ENCODE measurements around the gene CPEB3. TPM values are rescaled to one million over a fixed set of nuclear protein-coding genes. Genes with fewer than 3 reads are reported as not detected.

Gene CPEB3
- total and polyA plus RNA-seq, 12 donors: 1.6 to 13.4 (median 6.1) TPM

DNA sequence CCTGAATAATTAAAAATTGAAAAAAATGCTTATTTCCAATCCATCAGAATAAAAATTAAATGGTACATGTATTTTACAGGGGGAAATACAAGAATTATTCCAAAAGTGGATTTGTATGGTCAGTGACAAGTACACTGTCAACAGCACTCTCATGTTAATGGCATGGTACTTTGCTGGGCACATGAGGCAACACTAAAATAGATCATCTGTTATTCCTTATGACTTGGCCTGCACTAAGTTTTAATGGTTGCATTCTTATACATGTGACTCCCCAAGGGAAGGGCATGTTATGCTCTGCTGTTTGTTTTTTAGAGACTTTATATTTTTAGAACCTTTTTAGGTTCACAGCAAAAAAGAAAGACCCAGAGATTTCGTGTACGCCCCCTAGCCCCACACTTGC lies 128.3 kb downstream of the CPEB3 start:
- WGBS, 4 donors: 93 to 96% (median 93%) methylated on average over 2 of the region's 2 CpGs
- no peaks in the 10 kb centered on the region for H3K27me3 ChIP-seq
- peaks cover 0 to 1% of the 10 kb centered on the region in 2 donors for H3K4me1 ChIP-seq (replicated peaks in 1 of 2)
- intact Hi-C loops (cut with DNase I): no loop called here
- TF ChIP-seq POLR2A (IDR thresholded peaks at IDR 0.05): no peak
- TF ChIP-seq, protein P1, sequence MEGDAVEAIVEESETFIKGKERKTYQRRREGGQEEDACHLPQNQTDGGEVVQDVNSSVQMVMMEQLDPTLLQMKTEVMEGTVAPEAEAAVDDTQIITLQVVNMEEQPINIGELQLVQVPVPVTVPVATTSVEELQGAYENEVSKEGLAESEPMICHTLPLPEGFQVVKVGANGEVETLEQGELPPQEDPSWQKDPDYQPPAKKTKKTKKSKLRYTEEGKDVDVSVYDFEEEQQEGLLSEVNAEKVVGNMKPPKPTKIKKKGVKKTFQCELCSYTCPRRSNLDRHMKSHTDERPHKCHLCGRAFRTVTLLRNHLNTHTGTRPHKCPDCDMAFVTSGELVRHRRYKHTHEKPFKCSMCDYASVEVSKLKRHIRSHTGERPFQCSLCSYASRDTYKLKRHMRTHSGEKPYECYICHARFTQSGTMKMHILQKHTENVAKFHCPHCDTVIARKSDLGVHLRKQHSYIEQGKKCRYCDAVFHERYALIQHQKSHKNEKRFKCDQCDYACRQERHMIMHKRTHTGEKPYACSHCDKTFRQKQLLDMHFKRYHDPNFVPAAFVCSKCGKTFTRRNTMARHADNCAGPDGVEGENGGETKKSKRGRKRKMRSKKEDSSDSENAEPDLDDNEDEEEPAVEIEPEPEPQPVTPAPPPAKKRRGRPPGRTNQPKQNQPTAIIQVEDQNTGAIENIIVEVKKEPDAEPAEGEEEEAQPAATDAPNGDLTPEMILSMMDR (IDR thresholded peaks at IDR 0.05): no peak
- no peak overlapping the region for H3K4me3 ChIP-seq
- H3K27ac ChIP-seq: no peak overlapping the region
- no peak for DNase-seq
- no peaks in the 10 kb centered on the region for H3K36me3 ChIP-seq (replicated peaks in 1 of 2)
- H3K9me3 ChIP-seq (replicated peaks in 1 of 3): no peaks in the 10 kb centered on the region

DNA sequence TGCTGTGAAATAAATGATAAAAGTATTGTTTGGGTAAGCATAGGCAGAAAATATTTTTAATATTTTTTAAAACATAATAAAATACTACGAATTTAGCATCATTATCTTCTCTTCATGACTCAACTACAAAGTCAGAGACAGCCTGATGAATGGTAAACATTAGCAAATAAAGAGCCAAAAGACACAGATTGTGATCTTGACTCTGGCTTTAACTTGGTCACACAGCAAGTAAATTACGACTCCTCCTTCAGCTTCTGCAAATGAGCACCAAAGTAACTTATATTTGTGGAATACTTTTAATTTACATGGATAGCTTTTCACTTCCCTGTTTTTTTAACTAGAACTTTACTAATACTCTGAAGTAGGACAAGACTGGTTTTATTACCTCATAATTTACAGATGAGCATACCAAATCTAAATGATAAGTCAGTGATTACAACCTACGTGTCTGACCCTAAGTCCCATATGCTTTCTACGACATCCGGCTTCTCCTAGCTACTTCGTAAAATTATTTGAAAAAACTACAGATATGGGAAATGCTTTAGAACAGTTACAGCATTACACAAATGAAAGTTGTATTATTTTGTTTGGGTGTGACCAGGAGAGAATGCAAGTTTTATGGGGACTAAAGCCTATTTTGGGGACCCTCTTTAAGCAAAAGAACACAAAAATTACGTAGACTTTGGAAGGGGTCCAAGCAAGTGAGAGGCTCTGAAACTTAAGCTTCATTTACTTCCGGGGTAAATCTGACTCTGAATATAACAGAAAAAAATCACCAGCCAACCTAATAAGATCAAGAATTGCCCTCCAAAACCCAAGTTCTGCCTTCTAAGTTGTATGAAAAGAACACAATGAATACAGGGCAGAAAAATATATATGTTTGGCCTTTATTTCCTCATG lies 133.8 kb downstream of the CPEB3 start:
- no peak for TF ChIP-seq POLR2A (IDR thresholded peaks at IDR 0.05)
- H3K9me3 ChIP-seq (replicated peaks in 1 of 3): no peaks in the 10 kb centered on the region
- peaks cover 11 to 26% of the 10 kb centered on the region in 2 donors for H3K4me1 ChIP-seq (replicated peaks in 1 of 2)
- peak overlapping the region in 1 of 5 donors; percentile 22 for H3K27ac ChIP-seq
- H3K27me3 ChIP-seq: no peaks in the 10 kb centered on the region
- no peak overlapping the region for H3K4me3 ChIP-seq
- no peaks in the 10 kb centered on the region for H3K36me3 ChIP-seq (replicated peaks in 1 of 2)
- no peak for DNase-seq
- intact Hi-C loops (cut with DNase I): loop anchor here in 1 of 2 donors (10.0 kb wide), 1 partner anchor 68 kb away; no protein-coding TSS in a partner anchor
- WGBS, 4 donors: 55 to 66% (median 60%) methylated on average over 8 of the region's 8 CpGs

DNA sequence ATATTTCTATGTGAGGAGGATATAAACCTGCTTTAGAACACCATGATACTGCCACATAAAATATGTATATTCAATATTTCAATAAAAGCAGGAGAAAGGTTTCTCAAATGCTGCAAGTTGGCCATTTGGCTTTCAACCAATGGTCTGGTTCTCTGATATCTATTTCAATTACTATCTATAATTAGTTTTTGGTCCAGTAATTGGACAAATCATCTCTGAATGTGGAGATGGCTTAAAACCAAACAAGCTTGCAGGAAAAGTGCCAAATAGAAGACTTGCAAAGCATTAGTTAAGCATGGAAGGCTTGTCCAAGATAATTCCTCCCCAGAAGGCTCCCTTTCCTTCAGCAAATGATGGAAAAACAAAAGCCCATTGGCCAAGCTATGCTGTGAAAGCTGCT lies 140.1 kb downstream of the CPEB3 start:
- no peak overlapping the region for H3K4me3 ChIP-seq
- intact Hi-C loops (cut with DNase I): loop anchor here in 1 of 2 donors (10.0 kb wide), 1 partner anchor 74 kb away; no protein-coding TSS in a partner anchor
- H3K27me3 ChIP-seq: no peaks in the 10 kb centered on the region
- H3K9me3 ChIP-seq (replicated peaks in 1 of 3): no peaks in the 10 kb centered on the region
- peaks cover 30 to 62% of the 10 kb centered on the region in 2 donors for H3K4me1 ChIP-seq (replicated peaks in 1 of 2)
- no peak overlapping the region for H3K27ac ChIP-seq
- no peaks in the 10 kb centered on the region for H3K36me3 ChIP-seq (replicated peaks in 1 of 2)
- no peak for DNase-seq
- TF ChIP-seq, protein P1 (IDR thresholded peaks at IDR 0.05): no peak
- no peak for TF ChIP-seq POLR2A (IDR thresholded peaks at IDR 0.05)

DNA sequence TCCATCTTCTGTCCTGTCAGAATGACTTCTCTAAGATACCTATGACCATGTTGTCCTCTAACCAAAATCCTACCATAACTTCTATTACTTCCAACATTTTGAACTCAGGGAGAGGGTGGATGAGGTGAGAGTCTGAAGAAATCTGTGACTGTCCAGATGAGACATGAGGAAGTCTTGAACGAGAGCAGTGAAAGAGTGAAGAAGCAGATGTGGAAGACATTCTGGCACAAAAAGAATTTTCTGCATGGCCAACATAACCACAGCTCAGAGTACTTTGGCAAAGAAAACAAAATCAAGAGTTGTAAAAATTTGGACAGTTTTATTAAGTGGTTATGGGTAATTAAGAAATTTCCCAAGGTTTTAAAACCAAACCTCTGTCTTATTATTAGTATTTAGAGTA lies 141.6 kb downstream of the CPEB3 start:
- intact Hi-C loops (cut with DNase I): no loop called here

More for the DNA sequence above, 141.6 kb downstream of the CPEB3 start:
- DNase-seq: no peak
- no peaks in the 10 kb centered on the region for H3K9me3 ChIP-seq (replicated peaks in 1 of 3)
- H3K4me1 ChIP-seq (replicated peaks in 1 of 2): peaks cover 30 to 73% of the 10 kb centered on the region in 2 donors
- H3K4me3 ChIP-seq: no peak overlapping the region
- 63 to 83% (median 68%) methylated on average over 1 of the region's 1 CpG for WGBS, 4 donors
- H3K36me3 ChIP-seq (replicated peaks in 1 of 2): no peaks in the 10 kb centered on the region
- no peaks in the 10 kb centered on the region for H3K27me3 ChIP-seq
- TF ChIP-seq, protein P1 (IDR thresholded peaks at IDR 0.05): no peak
- no peak for TF ChIP-seq POLR2A (IDR thresholded peaks at IDR 0.05)
- no peak overlapping the region for H3K27ac ChIP-seq

All from adrenal gland (tissue), 12 donors.